Stimulated activated naive CD4-positive, alpha-beta T cell treated with Interleukin-2 at 50 U/mL for 16 hours (primary cell): ENCODE results near the gene ARHGEF38.
"Not testable (repeated sequence)": the region's sequence is repeated elsewhere in the genome, so short reads cannot be mapped to it uniquely, and the experiment has no call there.

Experiments
- DNase-seq: peaks from one replicate; lab custom pipeline; 2025; lab: John Stamatoyannopoulos, UW

The ARHGEF38 gene

DNA sequence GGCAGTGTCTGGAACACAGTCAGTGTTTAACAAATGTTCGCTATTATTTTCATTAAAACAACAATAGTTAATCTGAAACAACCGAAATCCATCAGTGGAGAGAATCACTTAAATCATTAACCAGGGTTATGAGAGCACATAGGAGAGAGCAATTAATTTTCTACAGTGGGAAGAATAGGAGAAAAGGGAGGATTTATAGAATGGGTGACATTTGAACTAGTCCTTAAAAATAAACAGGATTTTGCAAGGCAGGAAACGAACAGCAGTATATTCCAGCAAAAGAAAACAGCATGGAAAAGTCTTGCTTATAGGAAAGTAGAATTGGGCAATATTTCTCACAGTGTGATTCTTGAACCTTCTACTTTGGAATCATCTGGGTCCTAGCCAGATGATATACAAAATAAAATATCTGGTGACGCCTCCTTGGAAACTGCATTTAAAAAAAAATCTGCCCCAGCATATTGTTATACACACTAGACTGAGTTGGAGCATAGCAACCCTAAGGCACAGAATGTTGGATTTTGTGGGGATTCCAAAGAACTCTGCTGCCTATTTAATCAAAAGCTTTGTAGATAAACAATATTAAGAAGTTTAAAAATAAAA lies 100.0 kb downstream of the ARHGEF38 start:
- DNase-seq = no peak

DNA sequence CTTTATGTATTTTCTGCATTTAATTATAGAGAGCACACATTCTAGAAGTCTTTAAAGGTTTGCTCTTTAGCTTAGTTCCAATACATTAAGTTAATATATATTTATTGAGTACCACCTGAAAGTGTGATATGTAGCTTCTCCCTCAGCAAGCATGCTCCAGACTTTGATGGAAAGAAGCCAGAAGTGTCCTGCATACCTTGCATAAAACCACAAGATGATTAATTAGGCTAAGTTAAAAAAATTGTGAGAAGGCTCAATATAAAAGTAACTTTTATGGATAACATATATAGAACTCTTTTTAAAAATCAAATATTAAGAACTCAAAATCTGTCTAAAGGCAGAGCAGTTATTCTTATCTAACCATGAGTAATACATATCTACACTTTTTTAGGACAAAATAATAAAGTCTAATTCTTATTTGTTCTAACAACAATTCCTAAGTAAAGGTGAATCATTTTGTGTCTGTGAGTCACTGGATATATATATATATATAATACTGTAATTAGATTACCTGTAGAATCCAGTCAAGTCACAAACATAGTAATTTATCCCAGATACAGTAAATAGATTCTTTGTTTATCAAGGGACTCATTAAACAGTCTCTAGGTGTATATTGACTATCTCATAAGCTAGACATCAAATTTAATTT lies 104.8 kb downstream of the ARHGEF38 start:
- no peak for DNase-seq

DNA sequence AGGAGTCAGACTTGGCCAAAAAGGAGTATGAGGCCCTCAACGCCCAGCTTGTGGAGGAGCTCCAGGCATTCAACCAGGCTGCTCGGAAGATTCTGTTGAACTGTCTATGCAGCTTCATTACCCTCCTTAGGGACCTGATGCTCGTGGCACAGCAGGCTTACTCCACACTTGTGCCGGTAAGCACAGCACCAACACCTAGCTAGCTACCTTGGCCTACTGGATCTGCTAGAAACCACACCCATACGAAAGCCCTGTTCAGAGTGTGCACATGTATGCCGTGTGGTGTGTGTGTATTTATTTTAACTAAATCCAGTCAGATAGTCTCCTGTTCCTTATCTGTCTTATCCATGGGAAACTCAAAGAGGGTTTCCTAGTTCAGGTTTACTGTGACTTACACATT lies 106.8 kb downstream of the ARHGEF38 start:
- no peak for DNase-seq

DNA sequence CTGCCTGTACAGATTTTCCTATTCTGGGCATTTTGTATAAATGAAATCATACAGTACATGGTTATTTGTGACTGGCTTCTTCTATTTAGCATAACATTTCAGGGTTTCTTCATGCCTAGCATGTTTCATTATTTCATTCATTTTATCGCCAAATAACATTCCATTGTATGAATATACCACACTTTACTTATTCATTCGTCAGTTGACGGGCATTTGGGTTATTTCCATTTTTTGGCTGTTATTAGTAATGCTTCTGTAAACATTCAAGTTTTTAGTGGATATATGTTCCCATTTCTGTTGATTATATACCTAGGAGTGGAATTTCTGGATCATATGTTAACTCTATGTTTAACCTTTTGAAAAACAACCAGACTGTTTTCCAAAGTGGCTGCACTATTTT lies 108.6 kb downstream of the ARHGEF38 start:
- no peak for DNase-seq

DNA sequence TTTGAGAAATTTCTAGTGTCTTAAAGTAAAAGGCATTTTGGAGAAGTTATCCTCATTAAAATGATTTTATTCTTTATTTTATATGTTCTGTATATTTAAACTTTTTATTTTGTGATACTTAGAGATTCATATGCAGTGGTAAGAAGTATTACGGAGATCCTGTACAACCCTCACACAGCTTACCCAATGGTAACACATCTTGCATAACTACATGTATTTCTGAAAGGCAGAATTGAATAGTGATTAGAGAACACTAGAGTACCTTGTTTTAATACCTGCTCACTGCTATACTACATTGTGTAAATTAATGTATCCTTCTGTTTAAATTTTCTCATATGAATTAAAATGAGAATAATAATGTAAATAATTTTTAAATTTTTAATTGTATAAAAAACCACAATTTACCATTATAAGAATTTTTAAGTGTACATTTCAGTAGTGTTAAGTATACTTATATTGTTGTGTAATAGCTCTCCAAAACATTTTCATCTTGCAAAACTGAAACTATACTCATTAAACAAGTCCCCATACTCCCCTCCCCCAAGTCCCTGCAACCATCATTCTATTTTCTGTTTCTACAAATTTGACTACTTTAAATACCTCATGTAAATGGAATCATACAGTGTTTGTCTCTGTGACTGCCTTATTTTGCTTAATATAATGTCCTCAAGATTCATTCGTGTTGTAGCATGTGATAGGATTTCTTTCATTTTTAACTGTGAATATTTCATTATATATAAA lies 110.7 kb downstream of the ARHGEF38 start:
- DNase-seq = no peak

DNA sequence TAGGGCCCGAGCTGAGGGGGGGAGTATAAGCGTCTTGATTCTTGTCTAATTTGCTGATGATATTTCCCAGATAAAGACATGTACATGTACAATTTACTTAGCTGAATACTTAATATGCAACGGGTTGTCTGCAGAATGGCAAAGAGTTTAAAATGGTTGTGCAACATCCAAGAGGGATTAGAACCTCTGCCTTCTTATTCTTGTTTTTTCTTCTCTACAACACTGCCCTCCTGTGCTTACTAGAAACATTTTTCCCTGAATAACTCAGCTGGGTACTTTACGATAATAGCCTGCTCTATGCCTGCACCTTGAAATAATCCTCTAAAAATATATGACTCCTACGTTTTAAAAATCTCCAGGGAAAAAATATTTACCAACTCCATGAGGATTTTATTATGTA lies 114.3 kb downstream of the ARHGEF38 start:
- no peak for DNase-seq

DNA sequence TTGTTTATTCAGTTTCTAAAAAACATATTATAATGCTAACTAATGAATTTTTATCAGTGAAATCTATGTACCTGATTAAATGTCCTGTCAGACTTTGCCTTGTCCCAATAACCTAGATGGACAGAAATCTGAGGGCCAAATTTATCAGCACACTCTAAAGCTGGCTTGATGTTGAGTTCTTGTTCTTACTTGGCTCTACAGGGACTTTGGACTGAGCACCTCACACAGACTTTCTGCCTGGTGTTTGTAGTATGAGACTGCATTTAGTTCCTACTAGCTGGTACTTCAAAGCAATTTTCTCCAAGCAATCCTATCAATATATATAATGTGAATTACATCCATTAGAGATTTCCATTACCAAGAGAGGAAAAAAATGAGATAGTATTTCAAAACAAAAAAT lies 118.3 kb downstream of the ARHGEF38 start:
- DNase-seq = no peak

DNA sequence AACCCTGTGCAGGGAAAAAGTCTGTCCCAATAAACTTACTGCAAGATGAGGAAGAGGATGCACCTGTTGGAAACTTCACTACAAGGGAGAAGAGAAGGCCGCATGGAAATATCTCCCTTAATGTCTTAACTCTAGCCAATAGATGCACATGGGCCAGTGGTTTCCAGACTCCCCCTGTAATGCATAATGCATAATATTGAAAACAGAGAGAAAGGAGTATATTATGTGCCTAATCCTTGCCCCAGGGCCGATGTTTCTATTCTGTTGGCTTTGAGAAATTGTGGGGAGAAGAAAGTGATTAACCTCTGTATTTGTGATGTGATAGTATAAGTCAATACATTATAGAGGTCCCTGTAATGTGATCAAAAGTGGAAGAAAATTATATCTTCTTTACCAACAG lies 118.9 kb downstream of the ARHGEF38 start:
- no peak for DNase-seq

DNA sequence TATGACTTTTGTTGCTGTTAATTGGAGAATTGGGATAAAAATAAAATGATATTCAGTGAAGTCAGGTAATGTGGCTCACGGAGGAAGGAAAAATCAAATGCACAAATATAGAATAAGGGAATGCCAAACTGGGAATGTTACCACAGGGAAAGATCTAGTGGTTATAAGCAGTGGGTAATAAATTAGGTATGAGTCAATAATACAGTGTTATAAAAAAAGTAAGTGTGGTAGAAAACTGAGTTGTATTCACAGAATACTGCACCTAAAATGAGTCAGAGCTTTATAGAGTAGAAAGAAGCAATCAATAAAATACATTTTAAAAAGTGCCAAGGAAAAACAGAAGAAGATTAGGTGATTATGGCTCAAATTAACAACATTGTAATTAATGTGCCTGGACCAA lies 121.6 kb downstream of the ARHGEF38 start:
- DNase-seq = no peak

DNA sequence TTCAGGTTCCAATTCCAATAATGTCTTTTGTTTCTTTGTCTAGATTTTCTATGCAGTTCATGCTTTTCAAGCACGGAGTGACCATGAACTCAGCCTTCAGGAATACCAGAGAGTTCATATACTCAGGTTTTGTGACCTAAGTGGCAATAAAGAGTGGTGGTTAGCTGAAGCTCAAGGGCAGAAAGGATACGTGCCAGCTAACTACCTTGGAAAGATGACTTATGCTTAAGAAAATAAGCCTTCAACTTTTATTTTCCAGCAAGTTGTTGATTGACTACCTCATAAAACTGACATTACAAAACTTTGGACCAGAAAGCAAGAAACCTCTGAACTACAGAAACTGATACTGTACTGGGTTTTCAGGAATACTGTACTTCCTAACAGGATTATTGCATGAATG lies 125.3 kb downstream of the ARHGEF38 start:
- no peak for DNase-seq

DNA sequence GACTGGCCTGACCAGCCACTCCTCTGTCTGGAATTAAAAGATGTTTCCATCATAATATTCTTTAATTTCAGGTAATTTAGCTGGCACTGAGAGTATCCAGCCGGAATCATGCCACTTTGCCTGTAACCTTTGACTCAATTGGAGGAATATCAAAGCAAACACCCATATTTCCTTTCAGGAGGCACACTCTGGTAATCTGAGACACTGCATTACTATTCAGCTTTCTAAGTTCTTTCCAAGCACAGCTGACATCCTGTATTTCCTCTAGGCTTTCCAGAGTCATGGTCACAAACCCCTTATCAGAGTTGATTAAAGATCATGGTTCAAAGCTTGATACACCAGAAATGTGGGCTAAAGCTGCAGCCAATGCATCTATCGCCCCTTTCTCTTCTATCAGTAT lies 126.8 kb downstream of the ARHGEF38 start:
- DNase-seq = no peak

DNA sequence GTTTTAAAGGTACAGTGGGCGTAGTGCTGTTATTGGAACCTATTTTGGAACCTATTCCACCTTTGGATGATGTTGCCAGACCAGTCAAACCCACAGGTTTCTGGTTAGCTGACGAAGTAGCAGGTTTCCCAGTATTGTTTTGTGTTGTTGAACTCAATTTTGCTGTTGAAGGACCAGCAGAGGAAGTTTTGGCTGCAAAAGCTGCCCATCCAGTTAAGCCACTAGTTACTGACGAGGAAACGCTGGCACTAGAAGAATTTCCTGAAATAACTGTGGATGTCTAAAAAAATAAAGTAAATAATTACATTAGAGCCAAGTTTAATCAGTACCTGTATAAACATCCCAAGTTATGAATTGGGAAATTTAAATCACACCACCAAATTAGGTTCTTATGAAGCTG lies 130.6 kb downstream of the ARHGEF38 start:
- no peak for DNase-seq

DNA sequence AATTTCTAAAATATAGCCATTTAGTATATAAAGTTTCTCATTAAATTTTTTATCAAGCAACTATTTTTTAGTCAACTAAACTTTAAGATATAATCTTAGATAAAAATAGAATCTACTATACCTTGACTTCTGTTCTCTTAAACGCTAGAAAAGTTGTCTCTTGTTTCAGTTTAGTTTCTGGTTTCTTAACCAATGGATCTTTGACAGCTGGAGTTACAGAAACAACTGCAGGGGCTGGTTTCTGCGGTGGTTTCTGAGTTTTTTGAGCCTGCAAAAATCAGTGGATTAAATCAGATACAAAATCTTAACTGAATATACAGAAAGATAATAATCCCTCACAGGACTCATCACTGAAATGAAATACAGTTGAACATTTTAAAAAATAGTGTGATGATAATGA lies 134.2 kb downstream of the ARHGEF38 start:
- DNase-seq = no peak

DNA sequence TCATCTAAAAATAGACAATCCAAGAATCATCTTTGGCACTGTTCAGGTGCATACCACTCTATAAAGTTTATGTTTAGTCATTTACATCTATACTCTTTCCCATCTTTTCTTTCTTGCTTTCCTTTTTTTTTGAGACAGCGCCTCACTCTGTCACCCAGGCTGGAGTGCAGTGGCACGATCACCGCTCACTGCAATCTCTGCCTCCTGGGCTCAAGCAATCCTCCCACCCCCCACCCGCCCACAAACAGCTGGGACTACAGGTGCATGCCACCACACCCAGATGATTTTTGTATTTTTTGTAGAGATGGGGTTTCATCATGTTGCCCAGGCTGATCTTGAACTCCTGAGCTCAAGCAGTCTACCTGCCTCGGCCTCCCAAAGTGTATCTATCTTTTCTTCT lies 142.4 kb downstream of the ARHGEF38 start:
- not testable (repeated sequence) for DNase-seq

DNA sequence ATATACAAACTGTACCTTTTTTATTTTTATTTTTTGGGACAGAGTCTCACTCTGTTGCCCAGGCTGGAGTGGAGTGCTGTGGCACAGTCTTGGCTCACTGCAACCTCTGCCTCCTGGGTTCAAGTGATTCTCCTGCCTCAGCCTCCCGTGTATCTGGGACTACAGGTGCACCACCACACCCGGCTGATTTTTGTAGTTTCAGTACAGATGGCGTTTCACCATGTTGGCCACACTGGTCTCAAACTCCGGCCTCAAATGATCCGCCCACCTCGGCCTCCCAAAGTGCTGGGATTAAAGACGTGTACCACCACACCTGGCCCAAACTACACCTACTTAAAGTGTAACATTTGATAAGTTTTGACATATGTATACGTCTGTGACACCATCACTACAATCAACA lies 143.4 kb downstream of the ARHGEF38 start:
- not testable (repeated sequence) for DNase-seq

DNA sequence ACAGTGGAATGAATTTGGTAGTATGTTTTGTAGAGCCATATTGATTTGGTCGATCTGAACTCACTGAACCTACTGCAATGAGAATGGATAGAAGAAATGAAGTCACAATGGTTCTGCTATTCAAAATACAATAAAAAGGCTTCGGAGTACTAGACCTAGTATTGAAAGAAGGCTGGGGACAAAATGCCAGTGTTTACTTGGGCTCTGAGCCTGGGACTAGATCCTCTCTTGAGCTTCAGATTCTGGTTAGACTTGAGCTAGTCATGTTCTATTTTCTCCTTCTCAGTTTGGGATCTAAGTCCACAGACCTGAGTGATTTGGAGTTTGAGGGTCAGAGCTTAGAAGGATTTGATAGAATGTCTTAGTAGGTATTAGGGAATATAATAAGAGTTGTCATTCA lies 146.2 kb downstream of the ARHGEF38 start:
- no peak for DNase-seq

DNA sequence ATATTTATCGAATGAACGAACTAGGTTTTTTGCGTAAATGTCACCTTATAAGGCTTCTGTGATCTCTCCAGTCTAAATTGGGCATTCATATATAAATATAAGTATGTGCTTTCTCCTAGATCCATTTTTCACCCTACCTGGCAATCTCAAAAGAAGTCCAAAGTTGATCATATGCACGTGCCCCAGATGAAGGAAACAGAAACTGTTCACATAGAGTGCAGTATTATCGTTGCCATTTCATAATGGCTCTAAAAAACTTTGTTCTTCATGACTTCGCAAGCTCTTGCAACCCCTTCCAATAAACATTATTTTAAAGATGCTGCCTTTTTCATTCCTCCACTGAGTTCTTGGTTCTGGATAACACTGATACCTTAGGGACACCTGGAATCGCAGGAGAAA lies 155.4 kb downstream of the ARHGEF38 start:
- DNase-seq = no peak

DNA sequence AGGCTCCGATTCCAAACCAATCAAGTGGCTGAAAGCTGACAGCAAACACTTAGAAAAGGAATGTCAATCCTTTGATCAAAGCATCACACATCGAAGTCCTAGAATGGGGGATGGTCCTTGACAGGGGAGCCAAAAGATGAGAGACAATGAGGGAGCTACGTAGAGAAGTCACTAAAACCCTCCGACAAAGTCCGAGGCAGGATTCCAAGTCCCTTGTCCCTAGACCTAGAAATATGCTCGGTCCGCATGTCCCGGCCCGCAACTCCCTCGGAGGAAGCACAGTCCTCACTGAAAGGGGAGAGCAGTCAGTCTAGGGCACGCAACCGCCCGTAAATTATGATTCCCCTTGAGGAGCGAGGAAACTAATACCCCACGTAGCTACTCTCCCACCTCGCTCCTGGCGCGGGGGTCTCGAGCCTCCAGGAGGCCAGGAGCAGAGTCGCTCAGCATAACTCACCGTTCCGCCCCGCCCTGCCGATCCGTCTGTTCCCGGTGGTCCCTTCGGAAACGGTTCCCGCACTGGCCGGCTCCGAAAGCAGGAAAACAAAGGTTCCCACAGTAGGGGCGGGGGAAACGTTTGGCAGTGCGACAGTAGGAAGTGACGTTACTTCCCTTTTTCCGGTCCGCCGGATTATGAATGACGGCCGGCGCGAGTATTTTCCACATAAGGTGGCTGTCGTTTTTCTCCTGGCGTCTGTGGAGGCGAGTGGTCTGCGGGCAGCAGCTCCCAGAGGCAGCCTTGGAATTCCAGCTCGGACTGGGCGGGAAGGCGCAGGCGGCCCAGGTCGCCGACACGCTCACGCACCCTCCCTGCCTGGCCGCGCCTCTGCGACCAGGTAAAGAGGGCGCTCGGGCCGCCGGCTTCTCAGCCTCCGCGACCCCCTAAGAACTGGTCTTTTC lies 156.0 kb downstream of the ARHGEF38 start, which contains the start of the genes GSTCD and INTS12:
Gene GSTCD, plus strand, starts transcription at position 604 of the 900 bp plus-strand sequence. CDS start 8,830 bp downstream, outside the sequence.
Gene INTS12, minus strand, starts transcription at position 509 of the 900 bp plus-strand sequence. CDS start 8,684 bp downstream, outside the sequence.
- peak; percentile 84 for DNase-seq

DNA sequence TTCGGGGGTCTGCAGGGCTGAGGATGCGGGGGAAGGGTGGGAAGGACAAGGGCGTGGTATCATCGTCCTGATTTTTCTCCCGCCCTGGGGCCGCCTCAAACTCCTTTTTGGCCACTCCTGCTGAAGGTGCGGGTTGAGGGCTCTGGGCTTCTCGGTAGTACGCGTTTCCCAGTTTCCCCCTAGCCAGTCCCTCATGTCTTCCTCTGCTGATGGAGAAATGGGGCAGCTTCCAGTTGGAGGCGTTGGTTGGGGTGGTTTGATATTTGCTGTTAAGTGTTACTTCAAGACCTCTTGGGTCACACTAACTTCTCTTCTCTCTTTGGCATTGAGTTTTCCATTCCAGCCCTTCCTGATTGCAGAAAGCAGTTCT lies 156.6 kb downstream of the ARHGEF38 start:
- no peak for DNase-seq

DNA sequence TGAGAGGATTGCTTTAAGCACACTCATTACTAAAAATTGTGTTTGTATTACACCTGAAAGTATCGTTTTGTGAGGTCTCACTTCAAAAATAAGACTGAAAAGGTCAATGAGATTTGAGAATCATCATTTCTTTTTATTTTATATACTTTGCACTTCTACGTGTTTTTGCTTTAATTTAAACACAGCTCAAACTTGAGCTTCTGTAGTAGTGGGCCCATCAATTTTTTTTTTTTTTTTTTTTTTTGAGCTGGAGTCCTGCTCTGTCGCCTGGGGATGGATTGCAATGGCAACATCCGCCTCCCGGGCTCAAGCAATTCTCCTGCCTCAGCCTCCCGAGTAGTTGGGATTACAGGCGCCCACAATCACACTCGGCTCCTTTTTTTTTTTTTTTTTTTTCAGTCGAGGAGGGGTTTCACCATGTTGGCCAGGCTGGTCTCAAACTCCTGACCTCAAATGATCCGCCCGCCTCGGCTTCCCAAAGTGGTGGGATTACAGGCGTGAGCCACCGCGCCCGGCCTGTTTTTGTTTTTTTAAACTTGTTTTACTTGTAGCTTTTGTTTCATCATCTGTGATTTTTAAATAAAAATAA lies 157.7 kb downstream of the ARHGEF38 start:
- no peak for DNase-seq

DNA sequence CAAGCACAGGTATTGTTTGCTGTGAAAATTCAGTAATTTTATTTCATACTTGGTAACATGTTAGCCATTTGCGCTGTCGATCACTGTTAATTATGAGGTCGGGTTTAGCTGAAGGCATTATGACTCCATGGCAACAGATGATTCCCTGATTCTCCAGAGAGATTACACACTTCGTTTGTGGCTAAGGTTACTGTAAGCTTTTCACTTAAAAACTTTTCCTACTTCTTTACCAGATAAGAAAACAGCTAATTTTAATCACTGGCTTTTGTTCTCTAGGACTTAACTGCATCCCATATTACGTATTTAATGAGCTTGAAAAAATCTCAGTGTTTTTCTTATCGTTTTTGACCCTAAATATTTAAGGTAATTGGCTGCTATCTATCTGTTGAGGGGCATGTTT lies 158.3 kb downstream of the ARHGEF38 start:
- no peak for DNase-seq

DNA sequence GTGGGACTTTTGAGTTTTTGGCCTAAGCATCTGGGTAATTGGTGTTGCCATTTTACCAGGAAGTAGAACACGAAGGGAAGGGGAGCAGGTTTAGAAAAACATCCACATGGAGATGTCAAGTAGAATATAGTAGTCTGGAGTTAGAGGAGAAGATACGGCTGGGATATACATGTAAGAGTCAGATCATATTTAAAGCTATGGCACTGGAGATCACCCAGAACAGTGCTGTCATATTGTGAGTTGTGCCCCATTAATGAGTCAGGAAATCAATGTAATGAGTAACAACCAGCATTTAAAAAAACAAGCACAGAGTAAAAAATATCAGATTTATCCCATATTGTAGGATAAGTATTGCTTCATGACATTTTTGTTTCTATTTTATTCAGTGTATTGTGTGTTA lies 160.3 kb downstream of the ARHGEF38 start:
- no peak for DNase-seq
